K562 (cell line): ENCODE data around the gene PATJ. TPM values are rescaled to one million over a fixed set of nuclear protein-coding genes. Genes with fewer than 3 reads are reported as not detected.

Experiments used
- BMI1 ChIP-seq: fragments of 150-350 bp; IDR thresholded peaks from 2 replicates; pipeline ENCODE4 v1.6.1; 2014; ENCODE audit warnings: low read length
- C11orf30 ChIP-seq: fragments of 450-650 bp; IDR thresholded peaks from 2 replicates; pipeline ENCODE4 v1.6.1; 2016; ENCODE audit warnings: low read depth, mild to moderate bottlenecking
- GTF2A2 ChIP-seq: IDR thresholded peaks from 2 replicates; pipeline ENCODE4 v1.6.1; 2016; ENCODE audit warnings: mild to moderate bottlenecking, missing genetic modification characterization, missing compliant biosample characterization
- LARP7 ChIP-seq: fragments of 450-650 bp; IDR thresholded peaks from 2 replicates; pipeline ENCODE4 v1.6.1; 2016
- MAFF ChIP-seq: IDR thresholded peaks from 2 replicates; pipeline ENCODE4 v1.6.1; 2012; ENCODE audit warnings: low read length, improper control_type of control experiment
- MIER1 ChIP-seq: fragments of 450-650 bp; IDR thresholded peaks from 2 replicates; pipeline ENCODE4 v1.6.1; 2016; ENCODE audit warnings: antibody characterized with exemption, mild to moderate bottlenecking, low read depth
- MYBL2 ChIP-seq, 2 experiments: fragments of 450-650 bp in 1 of 2; sonication (generic) in 1 of 2; formaldehyde crosslinking in 1 of 2; IDR thresholded peaks; 2 replicates each; pipeline versions ENCODE4 v1.6.1 to v1.8.1; 2017 to 2022; ENCODE audit warnings: borderline replicate concordance in 1 of 2, inconsistent platforms in 1 of 2, low read depth in 1 of 2, mild to moderate bottlenecking in 1 of 2, missing genetic modification reagents in 1 of 2, moderate library complexity in 1 of 2
- NEUROD1 ChIP-seq: fragments of 150-350 bp; IDR thresholded peaks from 2 replicates; pipeline ENCODE4 v1.6.1; 2014; ENCODE audit warnings: borderline replicate concordance, low read length, low read depth; ENCODE audit not compliant: partially characterized antibody
- NFRKB ChIP-seq: fragments of 450-650 bp; IDR thresholded peaks from 2 replicates; pipeline ENCODE4 v1.6.1; 2016; ENCODE audit warnings: low read depth
- POLR2A ChIP-seq: fragments of 450-650 bp; conservative IDR thresholded peaks from 2 replicates; pipeline ENCODE4 v1.6.1; 2016
- PPARD ChIP-seq: fragments of 250-450 bp; sonication (Bioruptor Pico); IDR thresholded peaks from 2 replicates; pipeline ENCODE4 v1.8.0; 2022; ENCODE audit warnings: inconsistent platforms, mild to moderate bottlenecking, moderate library complexity
- SAP30 ChIP-seq: fragments of 200-600 bp; sonication (generic); IDR thresholded peaks from 2 replicates; pipeline ENCODE4 v1.6.1; 2012; ENCODE audit warnings: borderline replicate concordance, low read depth, mild to moderate bottlenecking, moderate library complexity, low read length, control low read depth, inconsistent platforms; ENCODE audit not compliant: insufficient read depth, poor library complexity, severe bottlenecking
- SMAD1 ChIP-seq: fragments of 150-350 bp; IDR thresholded peaks from 2 replicates; pipeline ENCODE4 v1.6.1; 2014; ENCODE audit warnings: low read length, low read depth; ENCODE audit not compliant: partially characterized antibody
- ZNF766 ChIP-seq: fragments of 200-800 bp; sonication (Bioruptor generic); conservative IDR thresholded peaks from 2 replicates; pipeline ENCODE4 v1.6.1; 2016; ENCODE audit warnings: missing genetic modification characterization, missing compliant biosample characterization
- ZNF77 ChIP-seq: fragments of 250-450 bp; sonication (Bioruptor Pico); IDR thresholded peaks from 2 replicates; pipeline ENCODE4 v1.5.0; 2020
- polyA plus RNA-seq, 8 experiments: library from polyadenylated mRNA; depleted of rRNA in 4 of 8; stranded (reverse) in 5 of 8; unstranded in 3 of 8; fragments of >200 nt; fragmentation: Nextera tagmentation in 2 of 8; fragmentation: Illumina TruSeq in 1 of 8; extraction: Ambion mirVana in 2 of 8; extraction: Trizol in 1 of 8; gene quantifications; 2 replicates each; pipeline versions ENCODE4 v1.2.1 to v1.2.3, GENCODE V29; 2011 to 2014; ENCODE audit warnings: inconsistent platforms in 1 of 8, missing spikeins in 1 of 8
- total RNA-seq, 7 experiments: library from RNA; depleted of rRNA in 6 of 7; stranded (reverse); fragments of >200 nt in 6 of 7; fragmentation: Illumina TruSeq in 2 of 7; extraction: Trizol in 2 of 7; gene quantifications; 2 replicates each; pipeline versions ENCODE4 v1.2.1 to v1.2.3, GENCODE V29; 2011 to 2021; ENCODE audit warnings: low replicate concordance in 1 of 7
- TF ChIP-seq, protein P1 (sequence below): sonication (generic); formaldehyde crosslinking; IDR thresholded peaks from 2 replicates; pipeline ENCODE4 v1.8.0; 2022; ENCODE audit warnings: mild to moderate bottlenecking, missing genetic modification reagents, borderline replicate concordance
- TF ChIP-seq, protein P2 (sequence below): fragments of 250-450 bp; sonication (Bioruptor Pico); IDR thresholded peaks from 2 replicates; pipeline ENCODE4 v1.8.0; 2022; ENCODE audit warnings: inconsistent platforms, mild to moderate bottlenecking, moderate library complexity, borderline replicate concordance
- TF ChIP-seq, protein P3 (sequence below): fragments of 250-450 bp; sonication (Bioruptor Pico); IDR thresholded peaks from 2 replicates; pipeline ENCODE4 v1.4.0; 2020; ENCODE audit warnings: mild to moderate bottlenecking
- TF ChIP-seq, protein P4 (sequence below): fragments of 450-650 bp; IDR thresholded peaks from 2 replicates; pipeline ENCODE4 v1.6.1; 2016
- TF ChIP-seq, protein P5 (sequence below): fragments of 450-650 bp; formaldehyde crosslinking; IDR thresholded peaks from 2 replicates; pipeline ENCODE4 v1.4.0; 2020; ENCODE audit warnings: mild to moderate bottlenecking, moderate library complexity

PATJ gene
- total and polyA plus RNA-seq, 9 of the 15 experiments (the other 6 are each of a cell fraction or from before 2014, with no cell fraction given) = 0.22 TPM; not detected in 8

DNA sequence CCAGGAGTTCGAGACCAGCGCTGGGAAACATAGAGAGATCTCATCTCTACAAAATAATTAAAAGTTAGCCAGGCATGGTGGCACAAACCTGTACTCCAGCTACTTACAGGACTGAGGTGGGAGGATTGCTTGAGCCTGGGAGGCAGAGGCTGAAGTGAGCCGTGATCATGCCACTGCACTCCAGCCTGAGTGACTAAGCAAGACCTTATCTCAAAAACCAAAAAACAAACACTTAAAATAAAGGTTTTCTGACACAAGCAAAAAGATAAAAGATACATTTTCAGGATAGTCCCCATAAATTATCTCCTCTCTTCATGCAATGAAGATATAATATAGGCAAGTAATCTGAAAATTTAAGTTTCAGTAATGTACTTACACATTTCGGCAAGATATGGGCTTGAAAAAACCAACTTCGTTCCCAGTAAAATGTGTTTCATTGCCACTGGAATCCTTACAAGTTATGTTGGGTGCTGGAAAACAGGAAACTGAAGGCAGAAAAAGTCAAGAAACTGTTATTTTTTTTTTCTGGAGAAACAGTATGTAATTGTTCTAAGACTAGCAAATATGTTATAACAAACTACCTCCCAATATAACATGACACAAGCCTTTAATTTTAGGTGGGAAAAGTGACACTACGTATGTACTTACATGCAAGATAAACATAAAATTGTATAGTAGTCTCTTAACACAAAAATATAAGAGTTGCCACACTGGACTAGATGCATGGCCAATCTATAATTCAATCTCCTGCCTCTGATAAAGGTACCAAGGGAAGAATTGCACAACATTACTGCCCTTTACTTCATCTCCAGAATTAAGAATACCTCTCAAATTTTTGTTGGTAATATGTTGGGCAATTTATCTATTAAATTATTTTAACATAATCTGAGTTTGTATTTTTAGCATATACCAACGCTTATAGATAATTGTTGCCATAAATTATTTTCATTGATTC, 33.0 kb upstream of the PATJ start (continued):
- no peak for TF ChIP-seq SMAD1
- TF ChIP-seq, protein P1, sequence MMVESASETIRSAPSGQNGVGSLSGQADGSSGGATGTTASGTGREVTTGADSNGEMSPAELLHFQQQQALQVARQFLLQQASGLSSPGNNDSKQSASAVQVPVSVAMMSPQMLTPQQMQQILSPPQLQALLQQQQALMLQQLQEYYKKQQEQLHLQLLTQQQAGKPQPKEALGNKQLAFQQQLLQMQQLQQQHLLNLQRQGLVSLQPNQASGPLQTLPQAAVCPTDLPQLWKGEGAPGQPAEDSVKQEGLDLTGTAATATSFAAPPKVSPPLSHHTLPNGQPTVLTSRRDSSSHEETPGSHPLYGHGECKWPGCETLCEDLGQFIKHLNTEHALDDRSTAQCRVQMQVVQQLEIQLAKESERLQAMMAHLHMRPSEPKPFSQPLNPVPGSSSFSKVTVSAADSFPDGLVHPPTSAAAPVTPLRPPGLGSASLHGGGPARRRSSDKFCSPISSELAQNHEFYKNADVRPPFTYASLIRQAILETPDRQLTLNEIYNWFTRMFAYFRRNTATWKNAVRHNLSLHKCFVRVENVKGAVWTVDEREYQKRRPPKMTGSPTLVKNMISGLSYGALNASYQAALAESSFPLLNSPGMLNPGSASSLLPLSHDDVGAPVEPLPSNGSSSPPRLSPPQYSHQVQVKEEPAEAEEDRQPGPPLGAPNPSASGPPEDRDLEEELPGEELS (CRISPR knock-in tag) = no peak
- peak; percentile 75 for TF ChIP-seq ZNF766 (CRISPR knock-in tag)
- no peak for TF ChIP-seq LARP7
- no peak for TF ChIP-seq MIER1
- peak; percentile 88 for TF ChIP-seq C11orf30
- no peak for TF ChIP-seq MYBL2 (IDR thresholded peaks at IDR 0.05; ENCODE audit: low read depth)
- no peak for TF ChIP-seq MYBL2 (CRISPR knock-in tag; IDR thresholded peaks at IDR 0.05; ENCODE audit: borderline replicate concordance)
- TF ChIP-seq MAFF = peak; percentile 82
- no peak for TF ChIP-seq GTF2A2 (tag)
- no peak for TF ChIP-seq ZNF77 (CRISPR knock-in tag)
- TF ChIP-seq PPARD = no peak
- no peak for TF ChIP-seq NEUROD1
- no peak for TF ChIP-seq SAP30
- TF ChIP-seq, protein P2, sequence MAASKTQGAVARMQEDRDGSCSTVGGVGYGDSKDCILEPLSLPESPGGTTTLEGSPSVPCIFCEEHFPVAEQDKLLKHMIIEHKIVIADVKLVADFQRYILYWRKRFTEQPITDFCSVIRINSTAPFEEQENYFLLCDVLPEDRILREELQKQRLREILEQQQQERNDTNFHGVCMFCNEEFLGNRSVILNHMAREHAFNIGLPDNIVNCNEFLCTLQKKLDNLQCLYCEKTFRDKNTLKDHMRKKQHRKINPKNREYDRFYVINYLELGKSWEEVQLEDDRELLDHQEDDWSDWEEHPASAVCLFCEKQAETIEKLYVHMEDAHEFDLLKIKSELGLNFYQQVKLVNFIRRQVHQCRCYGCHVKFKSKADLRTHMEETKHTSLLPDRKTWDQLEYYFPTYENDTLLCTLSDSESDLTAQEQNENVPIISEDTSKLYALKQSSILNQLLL (CRISPR knock-in tag) = no peak
- TF ChIP-seq, protein P3, sequence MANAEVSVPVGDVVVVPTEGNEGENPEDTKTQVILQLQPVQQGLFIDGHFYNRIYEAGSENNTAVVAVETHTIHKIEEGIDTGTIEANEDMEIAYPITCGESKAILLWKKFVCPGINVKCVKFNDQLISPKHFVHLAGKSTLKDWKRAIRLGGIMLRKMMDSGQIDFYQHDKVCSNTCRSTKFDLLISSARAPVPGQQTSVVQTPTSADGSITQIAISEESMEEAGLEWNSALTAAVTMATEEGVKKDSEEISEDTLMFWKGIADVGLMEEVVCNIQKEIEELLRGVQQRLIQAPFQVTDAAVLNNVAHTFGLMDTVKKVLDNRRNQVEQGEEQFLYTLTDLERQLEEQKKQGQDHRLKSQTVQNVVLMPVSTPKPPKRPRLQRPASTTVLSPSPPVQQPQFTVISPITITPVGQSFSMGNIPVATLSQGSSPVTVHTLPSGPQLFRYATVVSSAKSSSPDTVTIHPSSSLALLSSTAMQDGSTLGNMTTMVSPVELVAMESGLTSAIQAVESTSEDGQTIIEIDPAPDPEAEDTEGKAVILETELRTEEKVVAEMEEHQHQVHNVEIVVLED (CRISPR knock-in tag) = no peak
- no peak for TF ChIP-seq BMI1
- TF ChIP-seq, protein P4, sequence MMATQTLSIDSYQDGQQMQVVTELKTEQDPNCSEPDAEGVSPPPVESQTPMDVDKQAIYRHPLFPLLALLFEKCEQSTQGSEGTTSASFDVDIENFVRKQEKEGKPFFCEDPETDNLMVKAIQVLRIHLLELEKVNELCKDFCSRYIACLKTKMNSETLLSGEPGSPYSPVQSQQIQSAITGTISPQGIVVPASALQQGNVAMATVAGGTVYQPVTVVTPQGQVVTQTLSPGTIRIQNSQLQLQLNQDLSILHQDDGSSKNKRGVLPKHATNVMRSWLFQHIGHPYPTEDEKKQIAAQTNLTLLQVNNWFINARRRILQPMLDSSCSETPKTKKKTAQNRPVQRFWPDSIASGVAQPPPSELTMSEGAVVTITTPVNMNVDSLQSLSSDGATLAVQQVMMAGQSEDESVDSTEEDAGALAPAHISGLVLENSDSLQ = peak; percentile 66
- TF ChIP-seq, protein P5, sequence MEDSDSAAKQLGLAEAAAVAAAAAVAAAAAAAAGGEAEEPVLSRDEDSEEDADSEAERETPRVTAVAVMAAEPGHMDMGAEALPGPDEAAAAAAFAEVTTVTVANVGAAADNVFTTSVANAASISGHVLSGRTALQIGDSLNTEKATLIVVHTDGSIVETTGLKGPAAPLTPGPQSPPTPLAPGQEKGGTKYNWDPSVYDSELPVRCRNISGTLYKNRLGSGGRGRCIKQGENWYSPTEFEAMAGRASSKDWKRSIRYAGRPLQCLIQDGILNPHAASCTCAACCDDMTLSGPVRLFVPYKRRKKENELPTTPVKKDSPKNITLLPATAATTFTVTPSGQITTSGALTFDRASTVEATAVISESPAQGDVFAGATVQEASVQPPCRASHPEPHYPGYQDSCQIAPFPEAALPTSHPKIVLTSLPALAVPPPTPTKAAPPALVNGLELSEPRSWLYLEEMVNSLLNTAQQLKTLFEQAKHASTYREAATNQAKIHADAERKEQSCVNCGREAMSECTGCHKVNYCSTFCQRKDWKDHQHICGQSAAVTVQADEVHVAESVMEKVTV = no peak
- no peak for TF ChIP-seq NFRKB
- TF ChIP-seq POLR2A = no peak
